ENCODE measurements around the gene SELENOO. TPM values are rescaled to one million over a fixed set of nuclear protein-coding genes. Genes with fewer than 3 reads are reported as not detected.

Gene SELENOO
- total RNA-seq, 6 experiments from 2014 or later, result 51.1 to 67.8 (median 59.2) TPM

DNA sequence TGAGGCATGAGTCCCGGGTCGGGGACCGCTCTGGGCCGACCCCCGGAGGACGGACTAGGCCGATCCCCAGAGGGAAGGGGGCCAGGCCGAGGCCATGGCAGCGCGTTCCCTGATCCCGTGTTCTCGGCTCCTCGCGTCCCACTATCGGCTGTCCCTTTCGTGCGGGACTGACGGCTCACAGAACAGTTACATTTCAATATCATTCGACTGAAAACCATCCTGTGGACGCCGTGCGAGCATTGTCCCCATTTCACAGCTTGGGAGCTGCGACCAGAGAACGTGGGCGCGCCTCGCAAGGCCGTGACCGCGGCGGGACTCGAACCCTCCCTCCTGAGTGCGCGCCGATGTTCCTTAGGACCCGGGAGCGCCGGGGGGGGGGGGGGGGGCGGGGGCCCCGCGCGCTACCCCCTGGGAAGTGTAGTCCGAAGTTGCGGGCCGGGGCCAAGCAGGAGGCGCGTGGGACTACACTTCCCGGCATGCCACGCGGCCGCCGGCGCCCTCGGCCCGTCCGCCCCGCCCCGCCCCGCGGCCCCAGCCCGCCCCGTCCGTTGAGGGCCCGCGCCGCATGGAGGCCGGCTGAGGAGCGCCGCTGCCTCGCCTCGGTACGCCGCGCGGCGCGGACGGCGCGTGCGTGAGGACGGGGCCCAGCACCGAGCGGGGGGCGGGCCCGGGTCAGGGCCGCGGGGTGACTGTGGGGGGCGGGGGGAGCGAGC lies 15.3 kb upstream of the SELENOO start, which contains the start of gene TRABD:
TSS of gene TRABD (plus strand) at position 539 of the 713 bp plus-strand sequence. CDS start 7,148 bp downstream, outside the sequence.
- WGBS (ENCODE audit: insufficient coverage, low coverage, low lambda C conversion rate, missing lambda C conversion rate), result 0% methylated on average over 11 of the region's 90 CpGs
- Histone ChIP-seq H3K36me3 (no peaks in the 10 kb centered on the region), H3K27me3 (no peaks in the 10 kb centered on the region), H3K27ac (peak within 1 kb of the TSS; percentile 31 to 68 (median 60)), H3K4me3 (peak within 1 kb of the TSS; percentile 59 to 67 (median 62)), H3K4me1 (peaks cover 0 to 41% (median 11%) of the 10 kb centered on the region in 4 donors), H3K9me3 (no peaks in the 10 kb centered on the region)
- ATAC-seq (peak; percentile 80 to 88 (median 82)), DNase-seq (peak; percentile 92 to 94 (median 93))
- intact Hi-C loops (cut with DNase I), result no loop called here
- no peak for TF ChIP-seq POLR2A (IDR thresholded peaks at IDR 0.05)
- TF ChIP-seq, protein P1, sequence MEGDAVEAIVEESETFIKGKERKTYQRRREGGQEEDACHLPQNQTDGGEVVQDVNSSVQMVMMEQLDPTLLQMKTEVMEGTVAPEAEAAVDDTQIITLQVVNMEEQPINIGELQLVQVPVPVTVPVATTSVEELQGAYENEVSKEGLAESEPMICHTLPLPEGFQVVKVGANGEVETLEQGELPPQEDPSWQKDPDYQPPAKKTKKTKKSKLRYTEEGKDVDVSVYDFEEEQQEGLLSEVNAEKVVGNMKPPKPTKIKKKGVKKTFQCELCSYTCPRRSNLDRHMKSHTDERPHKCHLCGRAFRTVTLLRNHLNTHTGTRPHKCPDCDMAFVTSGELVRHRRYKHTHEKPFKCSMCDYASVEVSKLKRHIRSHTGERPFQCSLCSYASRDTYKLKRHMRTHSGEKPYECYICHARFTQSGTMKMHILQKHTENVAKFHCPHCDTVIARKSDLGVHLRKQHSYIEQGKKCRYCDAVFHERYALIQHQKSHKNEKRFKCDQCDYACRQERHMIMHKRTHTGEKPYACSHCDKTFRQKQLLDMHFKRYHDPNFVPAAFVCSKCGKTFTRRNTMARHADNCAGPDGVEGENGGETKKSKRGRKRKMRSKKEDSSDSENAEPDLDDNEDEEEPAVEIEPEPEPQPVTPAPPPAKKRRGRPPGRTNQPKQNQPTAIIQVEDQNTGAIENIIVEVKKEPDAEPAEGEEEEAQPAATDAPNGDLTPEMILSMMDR (IDR thresholded peaks at IDR 0.05), result no peak

DNA sequence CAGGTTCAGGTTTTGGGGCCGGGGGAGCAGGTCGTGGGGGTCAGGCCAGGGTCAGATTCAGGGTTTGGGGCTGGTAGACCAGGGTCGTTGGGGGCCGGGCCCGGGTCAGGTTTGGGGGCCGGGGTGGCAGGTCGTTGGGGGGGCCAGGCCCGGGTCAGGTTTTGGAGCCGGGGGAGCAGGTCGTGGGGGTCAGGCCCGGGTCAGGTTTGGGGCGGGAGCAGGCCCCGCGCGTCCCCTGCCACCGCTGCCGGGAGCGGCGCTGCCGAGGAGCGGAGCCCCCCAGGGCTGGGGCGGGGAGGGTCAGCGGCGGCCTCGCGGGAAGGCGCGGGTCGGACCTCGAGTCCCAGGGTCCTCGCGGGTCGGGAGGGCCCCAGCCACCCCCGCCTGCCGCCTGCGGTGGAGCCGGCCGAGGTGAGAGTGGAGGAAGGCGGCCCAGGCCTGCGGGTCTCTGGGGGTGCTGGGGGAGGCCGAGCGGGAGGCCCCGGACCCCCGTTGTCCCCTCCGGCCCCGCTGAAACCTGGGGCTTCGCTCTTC lies 14.6 kb upstream of the SELENOO start:
- no peaks in the 10 kb centered on the region for H3K9me3 ChIP-seq
- DNase-seq (no peak), ATAC-seq (no peak)
- TF ChIP-seq, protein P1 (IDR thresholded peaks at IDR 0.05), result no peak
- no peak for TF ChIP-seq POLR2A (IDR thresholded peaks at IDR 0.05)
- intact Hi-C loops (cut with DNase I), result no loop called here
- H3K36me3 ChIP-seq, result no peaks in the 10 kb centered on the region
- 2% methylated on average over 23 of the region's 47 CpGs for WGBS (ENCODE audit: insufficient coverage, low coverage, low lambda C conversion rate, missing lambda C conversion rate)
- peak overlapping the region; percentile 31 to 60 (median 49) for H3K27ac ChIP-seq
- no peaks in the 10 kb centered on the region for H3K27me3 ChIP-seq
- H3K4me1 ChIP-seq, result peaks cover 0 to 44% (median 11%) of the 10 kb centered on the region in 4 donors
- peak overlapping the region; percentile 59 to 67 (median 62) for H3K4me3 ChIP-seq

DNA sequence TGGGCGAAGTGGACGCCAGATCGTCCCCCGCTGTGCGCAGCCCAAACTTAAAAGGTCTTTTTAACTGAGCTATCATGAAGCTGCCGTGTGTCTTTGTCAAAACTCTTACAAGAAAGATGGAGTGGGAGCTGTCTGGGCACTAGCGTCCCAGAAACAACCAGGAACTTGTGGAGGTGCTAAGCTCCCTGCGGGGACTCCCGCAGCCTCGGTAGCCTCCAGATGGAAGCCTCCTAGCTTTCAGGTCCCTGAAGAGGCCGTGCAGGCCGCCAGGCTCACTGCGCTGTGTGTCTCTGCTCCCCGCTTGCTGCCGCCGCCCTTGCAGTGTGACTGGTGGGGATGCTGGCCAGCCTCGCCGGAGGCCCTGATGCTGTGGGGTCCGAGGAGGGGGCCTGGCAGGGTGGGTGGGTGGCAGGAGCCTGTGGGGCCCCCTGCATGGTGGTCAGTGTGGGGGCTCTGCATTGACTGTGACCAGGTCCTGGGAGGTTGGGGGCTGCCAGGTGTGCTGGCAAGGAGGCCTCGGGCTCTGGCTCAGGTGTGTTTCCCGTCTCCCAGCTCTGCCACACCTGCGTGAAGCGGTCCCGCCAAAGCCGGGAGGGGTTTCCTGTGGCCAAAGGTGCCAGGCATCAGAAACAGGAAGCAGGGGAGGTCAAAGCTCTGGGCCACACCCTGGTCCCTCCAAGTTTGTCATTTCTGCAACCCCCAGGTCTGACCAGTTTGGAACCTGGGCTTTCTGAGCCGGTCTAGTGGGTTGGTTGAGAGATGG lies 13.9 kb upstream of the SELENOO start:
- no peak for ATAC-seq
- Histone ChIP-seq H3K27ac (peak overlapping the region in 2 of 3 donors; percentile 49 to 60), H3K4me3 (peak overlapping the region; percentile 59 to 67 (median 62)), H3K36me3 (no peaks in the 10 kb centered on the region), H3K9me3 (no peaks in the 10 kb centered on the region), H3K27me3 (no peaks in the 10 kb centered on the region), H3K4me1 (peaks cover 0 to 44% (median 11%) of the 10 kb centered on the region in 4 donors)
- intact Hi-C loops (cut with DNase I), result no loop called here
- 80% methylated on average over 2 of the region's 26 CpGs for WGBS (ENCODE audit: insufficient coverage, low coverage, low lambda C conversion rate, missing lambda C conversion rate)
- DNase-seq, result peak in 2 of 3 donors; percentile 38 to 56
- TF ChIP-seq, protein P1 (IDR thresholded peaks at IDR 0.05), result no peak
- no peak for TF ChIP-seq POLR2A (IDR thresholded peaks at IDR 0.05)

DNA sequence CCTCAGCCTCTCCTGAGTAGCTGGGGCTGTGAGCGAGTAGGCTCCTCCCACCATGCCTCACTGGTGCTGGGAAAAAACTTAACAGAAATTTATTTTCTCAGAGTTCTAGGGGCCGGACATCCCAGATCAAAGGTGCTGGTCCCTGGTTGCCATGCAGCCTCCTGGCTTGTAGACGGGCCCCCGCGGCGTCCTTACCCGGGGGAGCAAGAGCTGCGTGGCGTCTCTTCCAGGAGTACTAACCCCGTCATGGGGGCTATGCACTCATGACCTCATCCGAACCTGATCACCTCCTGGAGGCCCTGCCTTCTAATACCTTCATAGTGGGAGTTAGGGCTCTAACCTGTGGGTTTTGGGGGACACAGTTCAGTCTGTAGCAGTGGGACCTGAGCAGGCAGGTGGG lies 12.5 kb upstream of the SELENOO start:
- Histone ChIP-seq H3K9me3 (no peaks in the 10 kb centered on the region), H3K4me3 (no peak overlapping the region), H3K36me3 (no peaks in the 10 kb centered on the region), H3K27ac (no peak overlapping the region), H3K4me1 (peaks cover 0 to 44% (median 11%) of the 10 kb centered on the region in 4 donors), H3K27me3 (no peaks in the 10 kb centered on the region)
- DNase-seq (peak in 2 of 3 donors; percentile 22 to 55), ATAC-seq (no peak)
- WGBS (ENCODE audit: insufficient coverage, low coverage, low lambda C conversion rate, missing lambda C conversion rate), result 97% methylated on average over 11 of the region's 11 CpGs
- intact Hi-C loops (cut with DNase I), result no loop called here
- TF ChIP-seq POLR2A (IDR thresholded peaks at IDR 0.05), result no peak
- TF ChIP-seq, protein P1 (IDR thresholded peaks at IDR 0.05), result no peak

Data from right lobe of liver (tissue), 6 donors.